ENCODE results near the gene CNTF. TPM values are rescaled to one million over a fixed set of nuclear protein-coding genes. Genes with fewer than 3 reads are reported as not detected.

CNTF gene
- total and polyA plus RNA-seq, 12 donors: 0.15 to 1.6 (median 1.1) TPM

GRCh38 chr11:58578136-58578634, 44.3 kb upstream of the CNTF start:
- peak overlapping the region; percentile 69 to 99 (median 90) for H3K4me3 ChIP-seq
- peaks cover 0 to 4% (median 0%) of the 10 kb centered on the region in 9 donors for H3K36me3 ChIP-seq
- DNase-seq: peak; percentile 93 to 97
- H3K9me3 ChIP-seq: no peaks in the 10 kb centered on the region
- H3K27ac ChIP-seq: peak overlapping the region; percentile 93 to 100 (median 99)
- 0 to 1% methylated on average over 33 of the region's 33 CpGs for WGBS, 2 donors
- peak; percentile 72 to 89 (median 83) for ATAC-seq
- intact Hi-C loops (cut with DNase I): loop anchor here in 8 of 10 donors (2.0 to 10.0 kb wide), 9 partner anchors 39 to 977 kb away; partner anchors contain the start of genes CNTF (in 2 of the 8) and FAM111A (in 1 of the 8)
- H3K4me1 ChIP-seq: peaks cover 14 to 76% (median 58%) of the 10 kb centered on the region in 9 donors
- TF ChIP-seq CTCF (IDR thresholded peaks at IDR 0.05): no peak
- no peaks in the 10 kb centered on the region for H3K27me3 ChIP-seq

GRCh38 chr11:58578635-58579191, 43.8 kb upstream of the CNTF start, which contains the start of gene ZFP91:
ZFP91 (plus strand) TSS chr11:58579063; CDS start chr11:58579282, 219 bp downstream.
- peak within 1 kb of the TSS; percentile 69 to 99 (median 90) for H3K4me3 ChIP-seq
- peaks cover 0 to 4% (median 0%) of the 10 kb centered on the region in 9 donors for H3K36me3 ChIP-seq
- no peaks in the 10 kb centered on the region for H3K9me3 ChIP-seq
- ATAC-seq: peak; percentile 81 to 93 (median 92)
- no peaks in the 10 kb centered on the region for H3K27me3 ChIP-seq
- intact Hi-C loops (cut with DNase I): loop anchor here in 8 of 10 donors (2.0 to 10.0 kb wide), 9 partner anchors 39 to 976 kb away; partner anchors contain the start of genes CNTF (in 2 of the 8) and FAM111A (in 1 of the 8)
- H3K4me1 ChIP-seq: peaks cover 11 to 76% (median 59%) of the 10 kb centered on the region in 9 donors
- TF ChIP-seq CTCF (IDR thresholded peaks at IDR 0.05): no peak
- DNase-seq: peak; percentile 97 to 99
- H3K27ac ChIP-seq: peak within 1 kb of the TSS; percentile 95 to 100 (median 99)
- 0 to 1% methylated on average over 42 to 50 of the region's 51 CpGs for WGBS, 2 donors

- peak overlapping the region; percentile 69 to 99 (median 90) for H3K4me3 ChIP-seq
- intact Hi-C loops (cut with DNase I): loop anchor here in 9 of 10 donors (2.0 to 10.0 kb wide), 9 partner anchors 38 to 975 kb away; partner anchors contain the start of genes CNTF (in 2 of the 9) and FAM111A (in 1 of the 9)
- peak; percentile 66 to 94 (median 84) for TF ChIP-seq CTCF (IDR thresholded peaks at IDR 0.05)
- peaks cover 0 to 5% (median 0%) of the 10 kb centered on the region in 9 donors for H3K36me3 ChIP-seq
- 0 to 1% methylated on average over 72 to 78 of the region's 78 CpGs for WGBS, 2 donors
- H3K27me3 ChIP-seq: no peaks in the 10 kb centered on the region
- peak; percentile 92 to 95 for DNase-seq
- peaks cover 12 to 76% (median 59%) of the 10 kb centered on the region in 9 donors for H3K4me1 ChIP-seq
- H3K27ac ChIP-seq: peak overlapping the region; percentile 95 to 100 (median 99)
- H3K9me3 ChIP-seq: no peaks in the 10 kb centered on the region
- ATAC-seq: peak; percentile 60 to 85 (median 72)
Observed at GRCh38 chr11:58579192-58580129, 43.0 kb upstream of the CNTF start.

Data from heart right ventricle (tissue), 16 donors.